HG03045 (cell line): Measurements from ENCODE around the gene MYO1E.
"Not testable (repeated sequence)": the region's sequence is repeated elsewhere in the genome, so short reads cannot be mapped to it uniquely, and the experiment has no call there.

Source experiments
- ATAC-seq: cut with Tn5 transposase; IDR thresholded peaks from one replicate; pipeline ENCODE4 v1.9.1; 2021; ENCODE audit warnings: mild to moderate bottlenecking, moderate library complexity; ENCODE audit not compliant: unreplicated experiment

Gene MYO1E

GRCh38 chr15:59296181-59296617, 76.5 kb downstream of the MYO1E start:
- no peak for ATAC-seq

DNA sequence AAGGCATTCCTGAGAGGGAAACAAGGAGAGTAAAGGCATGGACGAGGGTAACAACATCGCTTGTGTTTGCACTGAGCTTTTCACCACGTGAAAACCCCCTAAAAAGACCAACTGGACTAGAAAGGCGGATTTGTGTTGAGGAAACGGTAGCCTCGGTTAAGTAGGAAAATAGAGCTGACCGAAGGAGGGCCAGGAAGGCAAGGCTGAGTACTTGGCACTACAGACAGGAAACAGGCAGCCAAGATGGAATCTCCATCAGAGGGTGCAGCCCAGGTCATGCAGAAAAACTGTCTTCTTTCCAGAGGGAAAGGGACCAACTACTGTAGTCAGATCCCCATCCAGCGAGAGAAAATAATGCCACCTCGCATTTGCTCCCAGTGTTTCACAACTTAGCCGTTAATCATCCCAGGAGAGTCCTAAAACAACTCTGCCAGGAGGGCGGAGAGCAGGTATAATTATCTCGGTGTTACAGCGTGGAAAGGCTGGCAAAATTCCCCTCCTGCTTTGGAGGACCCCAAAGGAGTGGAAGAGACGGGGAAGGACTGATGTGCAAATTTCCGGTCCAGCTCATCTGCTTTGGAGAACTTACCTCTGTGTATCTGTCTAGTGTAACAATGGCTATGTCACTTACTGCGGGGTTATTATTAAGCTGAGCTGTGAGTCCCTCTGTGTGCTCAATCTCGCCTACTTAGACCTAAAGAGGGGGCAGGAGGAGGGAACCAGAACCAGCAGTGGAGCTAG, 77.2 kb downstream of the MYO1E start:
- ATAC-seq, result no peak

DNA sequence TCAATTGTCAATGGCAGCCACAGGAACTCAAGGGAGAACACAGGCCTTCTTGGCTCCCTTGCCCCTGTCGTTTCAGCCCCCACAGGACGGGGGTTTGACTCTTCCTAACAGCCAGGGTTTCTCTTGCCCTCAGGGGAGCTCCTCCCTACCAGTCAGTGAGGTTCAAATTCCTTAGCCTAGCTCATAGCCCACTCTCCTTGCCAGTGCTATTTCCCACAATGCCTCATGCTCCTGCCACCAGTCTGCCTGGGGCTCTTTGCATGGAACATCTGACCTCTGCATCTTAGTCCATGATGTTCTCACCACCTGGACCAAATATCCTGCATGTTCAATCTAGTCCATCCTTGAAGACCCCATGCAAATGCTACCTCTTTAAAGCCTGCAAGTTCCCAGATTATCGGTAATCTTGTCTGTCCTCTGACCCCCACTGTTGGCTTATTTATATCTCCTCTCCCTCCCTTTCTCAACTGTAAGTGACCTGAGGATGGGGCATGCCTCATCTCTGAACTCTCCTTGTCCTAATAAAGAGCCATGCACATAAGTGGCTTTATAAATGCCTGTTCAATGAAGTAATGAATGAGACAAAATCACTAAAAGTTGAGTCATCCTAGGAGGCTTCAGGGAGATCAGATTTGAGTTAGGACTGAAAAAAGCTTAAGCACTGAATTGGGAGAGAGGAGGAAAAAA, 78.0 kb downstream of the MYO1E start:
- ATAC-seq, result no peak

- ATAC-seq, result no peak
Observed at GRCh38 chr15:59292442-59293151, 80.1 kb downstream of the MYO1E start.

- no peak for ATAC-seq
Observed at GRCh38 chr15:59291213-59291549, 81.5 kb downstream of the MYO1E start.

- ATAC-seq, result no peak
Observed at GRCh38 chr15:59290295-59291212, 82.1 kb downstream of the MYO1E start.

DNA sequence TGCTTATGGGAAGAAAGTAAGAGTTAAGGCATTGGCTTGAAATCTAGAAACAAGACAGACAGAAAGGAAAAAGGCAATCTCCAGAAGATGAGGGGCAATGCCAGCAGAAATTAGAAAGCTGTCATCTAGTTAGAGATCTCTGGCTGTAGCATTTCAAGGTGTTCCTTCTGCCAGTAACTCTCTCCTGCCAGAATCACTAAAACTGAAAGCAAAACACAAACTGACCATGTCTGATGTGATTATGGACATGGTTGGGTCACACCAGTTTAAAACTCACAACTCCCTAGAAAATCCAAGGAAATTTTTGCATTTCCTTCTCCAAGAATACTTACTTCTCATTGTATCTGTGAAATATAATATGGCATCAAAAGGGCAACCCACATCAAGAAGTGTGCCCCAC, 83.1 kb downstream of the MYO1E start:
- ATAC-seq, result no peak

- ATAC-seq, result no peak
Observed at GRCh38 chr15:59283717-59284391, 88.8 kb downstream of the MYO1E start.

DNA sequence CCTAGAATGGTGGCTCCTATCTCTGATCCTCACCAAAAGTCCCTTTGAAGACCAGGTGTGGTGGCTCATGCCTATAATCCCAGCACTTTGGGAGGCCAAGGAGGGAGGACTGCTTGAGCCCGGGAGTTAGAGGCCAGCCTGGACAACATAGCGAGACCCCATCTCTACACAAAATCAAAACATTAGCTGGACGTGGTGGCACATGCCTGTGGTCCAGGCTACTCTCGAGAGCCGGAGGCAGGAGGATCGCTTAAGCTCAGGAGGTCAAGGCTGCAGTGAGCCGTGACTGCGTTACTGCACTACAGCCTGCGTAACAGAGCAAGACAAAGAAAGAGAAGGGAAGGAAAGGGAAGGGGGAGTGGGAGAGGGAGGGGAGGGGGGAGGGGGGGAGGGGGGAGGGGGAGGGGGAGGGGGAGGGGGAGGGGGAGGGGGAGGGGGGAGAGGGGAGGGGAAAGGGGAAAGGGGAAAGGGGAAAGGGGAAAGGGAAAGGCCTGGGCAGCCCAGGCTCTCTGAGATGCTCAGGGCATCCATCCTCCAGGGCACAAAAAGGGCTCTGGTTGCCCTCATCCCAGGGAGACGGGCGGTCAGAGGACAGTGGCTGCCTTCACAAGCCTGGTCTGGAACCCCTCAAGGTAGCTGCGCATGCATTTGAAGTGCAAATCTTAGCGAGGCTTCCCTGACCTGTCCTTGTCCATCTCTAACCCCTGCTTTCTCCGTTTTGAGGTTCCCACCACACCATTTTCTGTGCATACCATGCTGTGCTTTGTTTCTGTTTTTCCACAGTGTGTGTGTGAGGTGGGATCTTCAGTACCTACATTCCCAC, 89.9 kb downstream of the MYO1E start:
- ATAC-seq, result no peak

- ATAC-seq, result no peak
Observed at GRCh38 chr15:59281699-59282098, 91.0 kb downstream of the MYO1E start.

DNA sequence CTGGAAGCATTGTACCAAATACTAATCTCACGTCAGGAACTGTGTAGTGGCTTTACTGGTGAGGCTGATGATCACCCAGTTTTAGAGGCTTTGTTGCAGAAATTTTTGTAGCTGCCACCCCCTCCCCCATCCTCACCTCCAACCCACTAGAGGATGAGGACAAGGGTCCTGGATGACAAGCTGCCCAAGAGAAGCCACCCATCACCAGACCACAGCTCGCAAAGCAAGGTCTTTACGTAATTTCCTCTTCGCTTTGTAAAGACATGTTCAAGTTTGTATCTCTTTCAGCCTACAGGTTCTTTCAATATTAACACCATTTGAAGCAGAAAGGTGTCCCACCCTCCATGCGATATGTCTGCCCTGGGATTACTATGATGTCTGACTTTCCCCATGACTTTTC, 91.8 kb downstream of the MYO1E start:
- no peak for ATAC-seq

DNA sequence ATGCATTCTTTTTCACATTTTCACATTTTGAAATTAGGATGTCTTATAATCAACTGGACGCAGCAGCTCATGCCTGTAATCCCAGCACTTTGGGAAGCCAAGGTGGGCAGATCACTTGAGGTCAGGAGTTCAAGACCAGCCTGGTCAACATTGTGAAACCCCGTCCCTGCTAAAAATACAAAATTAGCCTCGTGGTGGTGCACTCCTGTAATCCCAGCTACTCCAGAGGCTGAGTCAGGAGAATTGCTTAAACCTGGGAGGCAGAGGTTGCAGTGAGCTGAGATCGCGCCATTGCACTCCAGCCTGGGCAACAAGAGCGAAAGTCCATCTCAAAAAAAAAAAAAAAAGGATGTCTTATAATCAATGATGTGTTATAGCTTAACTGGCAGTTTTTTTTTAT, 92.4 kb downstream of the MYO1E start:
- not testable (repeated sequence) for ATAC-seq

DNA sequence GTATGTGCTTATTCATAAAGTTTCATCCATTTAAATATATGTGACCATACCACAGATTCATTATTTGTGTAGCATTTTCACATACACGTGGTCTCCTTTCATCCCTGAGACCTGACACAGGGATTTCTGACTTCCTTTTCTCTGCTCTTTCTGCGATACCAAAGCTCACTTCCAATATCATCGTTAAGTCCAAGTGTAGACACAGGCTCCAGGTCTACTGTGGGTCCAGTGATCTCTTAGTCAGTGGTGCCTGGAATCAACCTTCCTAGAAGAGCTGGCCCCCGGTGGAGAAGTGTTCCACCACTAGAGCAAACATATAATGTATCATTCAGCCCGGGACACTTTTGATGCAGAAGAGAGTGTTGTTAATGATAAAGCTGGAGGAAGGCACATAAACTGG, 93.6 kb downstream of the MYO1E start:
- ATAC-seq, result no peak

- ATAC-seq, result no peak
Observed at GRCh38 chr15:59278120-59278519, 94.6 kb downstream of the MYO1E start.

GRCh38 chr15:59276225-59277178, 96.2 kb downstream of the MYO1E start:
- no peak for ATAC-seq

DNA sequence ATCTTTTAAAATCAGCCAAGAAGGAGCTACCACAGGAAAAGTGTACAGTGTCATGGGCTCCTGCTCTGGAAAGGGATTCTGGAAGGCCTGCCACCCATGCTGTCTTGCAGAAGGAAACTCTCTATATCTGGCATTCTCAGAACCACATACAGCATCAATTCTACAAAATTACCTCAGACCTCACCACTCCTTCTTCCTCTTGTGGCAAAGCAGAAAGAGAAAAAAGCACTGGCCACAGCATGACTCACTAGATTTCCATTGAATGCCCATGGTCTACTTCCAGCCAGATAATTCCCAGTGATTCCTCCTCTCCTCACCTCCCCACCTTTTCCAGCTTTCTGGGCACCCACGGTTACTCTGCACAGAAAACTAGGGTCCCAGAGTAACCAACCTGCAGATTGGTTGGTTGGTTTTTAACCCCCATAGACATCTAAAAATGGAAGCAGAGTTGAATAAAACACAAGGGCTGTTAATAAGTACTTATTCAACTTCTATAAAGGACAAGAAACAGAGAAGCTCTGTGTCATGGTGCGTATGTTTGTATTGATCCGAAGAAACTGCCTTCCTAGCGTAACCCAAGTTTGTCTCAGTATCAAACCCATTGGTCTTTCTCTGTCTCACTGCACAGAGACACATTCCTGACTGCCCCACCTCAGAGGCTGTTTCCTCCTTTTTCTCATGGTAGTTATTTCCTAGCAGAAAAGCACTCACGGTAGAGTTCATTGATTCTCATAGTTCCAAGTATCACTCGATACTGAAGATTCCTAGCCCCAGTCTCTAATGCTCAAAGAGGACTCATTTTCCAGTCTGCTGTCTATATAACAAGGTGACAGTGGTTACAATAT, 98.3 kb downstream of the MYO1E start:
- no peak for ATAC-seq

- ATAC-seq, result no peak
Observed at GRCh38 chr15:59273234-59273633, 99.4 kb downstream of the MYO1E start.
